HG03039 (cell line): ENCODE data around the gene SGPL1.
"Not testable (repeated sequence)": the region's sequence is repeated elsewhere in the genome, so short reads cannot be mapped to it uniquely, and the experiment has no call there.

Experiments
- ATAC-seq: cut with Tn5 transposase; IDR thresholded peaks from one replicate; pipeline ENCODE4 v1.9.1; 2021; ENCODE audit warnings: mild to moderate bottlenecking, moderate library complexity; ENCODE audit not compliant: unreplicated experiment

Gene SGPL1

DNA sequence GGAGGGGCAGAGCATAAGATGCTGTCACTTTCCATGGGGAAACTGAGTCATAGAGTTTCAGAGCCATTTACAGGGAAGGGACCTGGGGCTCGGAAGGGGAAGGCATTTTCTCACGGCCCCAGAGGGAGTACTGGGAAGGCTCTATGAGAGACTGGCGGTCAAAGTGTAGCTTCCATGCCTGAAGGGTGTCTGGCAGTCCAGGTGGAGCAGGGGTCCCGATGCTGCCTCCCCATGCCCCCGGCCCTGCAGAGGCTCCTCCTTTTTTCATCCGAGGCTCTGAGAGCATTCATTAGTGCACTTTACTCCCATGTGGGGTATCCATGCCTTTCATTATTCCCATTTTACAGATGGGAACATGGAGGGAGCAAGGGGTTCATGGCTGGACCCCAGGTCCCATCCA lies 100.5 kb downstream of the SGPL1 start:
- ATAC-seq: no peak

DNA sequence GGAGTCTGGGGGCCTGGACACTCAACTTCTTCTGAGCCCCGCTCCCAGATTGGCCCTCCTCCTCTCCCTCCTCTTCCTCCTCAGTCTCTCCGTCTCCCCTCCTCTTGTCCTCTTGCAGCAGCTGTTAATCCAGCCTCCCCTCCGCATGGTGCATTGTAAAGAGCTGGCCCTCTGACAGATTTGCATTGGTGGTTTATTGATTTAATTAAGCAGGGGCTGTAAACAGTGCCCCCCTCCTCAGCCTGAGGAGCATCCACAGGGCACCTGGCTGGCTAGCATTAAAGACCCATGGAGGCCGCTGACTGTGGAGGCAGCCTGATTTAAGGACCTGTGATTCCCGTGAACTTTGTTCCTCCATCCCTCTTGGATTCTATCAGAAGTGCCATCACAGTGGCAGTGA lies 101.5 kb downstream of the SGPL1 start:
- ATAC-seq: no peak

- ATAC-seq: no peak
These were observed 101.9 kb downstream of the SGPL1 start for GRCh38 chr10:70917635-70918034.

DNA sequence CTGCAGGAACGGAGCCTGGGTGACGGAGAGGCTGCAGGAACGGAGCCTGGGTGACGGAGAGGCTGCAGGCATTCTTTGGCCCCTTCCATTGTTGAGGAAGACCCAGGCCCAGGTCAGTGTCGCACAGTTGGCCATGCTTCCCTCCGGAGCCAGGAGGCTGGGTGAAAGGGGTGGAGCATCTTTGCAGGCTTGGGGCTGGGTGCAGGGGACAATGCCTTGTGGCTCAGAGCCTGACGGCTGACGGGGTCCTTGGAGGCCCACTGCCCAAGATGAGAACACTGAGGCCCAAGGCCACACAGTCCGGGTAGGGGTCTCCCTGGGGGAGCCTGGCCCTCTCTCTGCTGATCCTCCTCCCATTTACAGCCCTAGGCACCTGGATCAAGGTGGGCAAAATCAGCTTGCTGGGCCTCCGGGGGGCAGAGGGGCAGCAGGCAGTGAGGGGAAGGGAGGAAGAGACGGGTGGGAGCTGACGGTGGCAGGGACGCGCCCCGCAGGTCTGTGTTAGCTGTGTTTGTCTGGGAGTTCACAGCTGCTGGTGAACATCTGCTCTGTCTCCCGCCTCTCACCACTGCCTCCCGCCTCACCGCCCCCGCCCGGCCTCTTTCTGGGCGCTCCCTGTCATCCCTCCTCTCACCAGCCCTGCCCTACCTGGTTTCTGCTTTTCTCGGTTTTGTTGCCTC lies 103.2 kb downstream of the SGPL1 start:
- no peak for ATAC-seq

DNA sequence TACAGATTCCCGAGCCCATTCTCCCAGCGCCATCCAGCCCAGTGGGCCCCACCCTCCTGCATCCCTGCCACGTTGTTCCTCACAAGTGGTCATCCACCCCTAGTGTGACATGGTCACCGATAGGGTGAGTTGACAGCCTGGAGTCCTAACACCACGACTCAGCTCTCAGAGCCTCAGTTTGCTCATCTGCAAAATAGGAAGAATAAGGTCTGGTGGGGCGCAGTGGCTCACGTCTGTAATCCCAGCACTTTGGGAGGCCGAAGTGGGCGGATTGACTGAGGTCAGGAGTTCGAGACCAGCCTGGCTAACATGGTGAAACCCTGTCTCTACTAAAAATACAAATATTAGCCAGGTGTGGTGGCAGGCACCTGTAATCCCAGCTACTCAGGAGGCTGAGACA lies 104.2 kb downstream of the SGPL1 start:
- not testable (repeated sequence) for ATAC-seq

GRCh38 chr10:70920519-70920918 lies 104.8 kb downstream of the SGPL1 start:
- no peak for ATAC-seq

DNA sequence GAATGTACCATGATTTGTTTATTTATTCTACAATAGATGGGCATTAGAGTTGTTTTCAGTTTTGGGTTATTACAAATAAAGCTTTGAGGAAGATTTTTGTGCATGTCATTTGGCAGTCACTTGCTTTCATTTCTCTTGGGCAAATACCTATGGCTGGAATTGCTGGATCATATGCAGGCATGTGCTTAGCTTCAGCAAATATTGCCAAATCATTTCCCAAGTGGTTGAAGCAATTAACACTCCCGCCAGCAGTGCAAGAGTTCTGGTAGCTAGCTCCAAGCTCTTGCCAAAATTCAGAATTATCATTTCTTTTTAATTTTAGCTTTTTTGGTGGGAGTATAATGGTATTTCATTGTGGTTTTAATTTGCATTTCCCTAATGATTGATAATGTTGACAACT lies 105.5 kb downstream of the SGPL1 start:
- no peak for ATAC-seq

DNA sequence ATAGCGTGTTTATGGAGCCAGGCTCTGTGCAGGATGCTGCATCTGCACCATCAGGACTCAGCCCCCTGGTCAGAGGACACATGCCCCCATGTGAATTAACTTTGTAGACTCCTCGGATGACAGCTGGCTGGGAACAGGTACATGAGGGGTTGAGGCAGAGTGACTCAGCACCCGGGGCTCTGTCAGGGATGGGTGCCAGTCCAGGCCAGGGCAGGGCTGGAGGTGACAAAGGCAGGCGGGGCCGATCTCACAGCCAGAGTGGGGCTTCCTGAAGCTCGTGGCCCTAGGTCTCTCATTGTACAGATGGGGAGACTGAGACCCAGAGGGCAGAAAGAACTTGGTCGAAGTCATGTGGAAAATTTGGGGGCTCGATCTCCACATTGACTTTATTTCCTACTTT lies 107.9 kb downstream of the SGPL1 start:
- ATAC-seq: no peak

GRCh38 chr10:70925377-70926225 lies 109.9 kb downstream of the SGPL1 start:
- no peak for ATAC-seq

DNA sequence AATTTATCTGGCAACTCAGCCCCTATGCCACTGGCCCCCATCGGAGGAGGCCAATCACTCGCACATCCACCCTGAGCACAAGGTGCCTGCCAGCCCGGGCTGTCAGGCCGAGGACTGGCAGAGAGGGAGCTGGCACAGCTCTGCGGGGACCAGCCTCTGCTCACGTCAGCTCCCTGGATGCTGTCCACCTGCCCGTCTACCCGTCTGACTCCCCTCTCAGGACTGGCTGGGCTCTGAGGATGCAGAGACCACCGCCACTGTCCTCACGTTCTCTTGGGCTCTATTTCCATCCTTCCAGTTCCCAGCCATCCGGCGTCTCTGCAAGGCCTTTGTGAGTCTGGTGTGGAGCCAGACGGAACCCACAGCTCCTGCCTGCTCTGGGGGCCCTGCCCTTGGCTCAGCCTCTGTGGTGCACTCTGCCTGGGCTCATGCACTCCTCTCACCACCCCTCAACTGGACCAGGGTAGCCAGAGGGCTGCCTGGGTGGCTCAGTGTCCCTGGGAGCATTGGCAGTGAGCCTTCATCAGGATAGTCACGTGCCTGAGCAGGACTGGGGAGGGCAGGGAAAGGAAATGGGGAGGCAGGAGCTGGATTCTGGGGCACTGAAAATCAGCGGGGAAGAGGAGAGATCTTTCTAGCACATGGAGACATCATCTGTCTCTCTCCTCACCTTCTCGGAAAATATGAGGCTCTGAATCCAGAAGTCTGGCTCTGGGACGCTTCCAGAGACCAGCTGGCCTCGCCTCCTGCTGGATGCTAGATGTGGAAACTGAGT lies 110.7 kb downstream of the SGPL1 start:
- ATAC-seq: no peak

GRCh38 chr10:70927189-70927943 lies 111.6 kb downstream of the SGPL1 start:
- ATAC-seq: no peak

- ATAC-seq: no peak
These were observed 112.4 kb downstream of the SGPL1 start for GRCh38 chr10:70928140-70928539.

DNA sequence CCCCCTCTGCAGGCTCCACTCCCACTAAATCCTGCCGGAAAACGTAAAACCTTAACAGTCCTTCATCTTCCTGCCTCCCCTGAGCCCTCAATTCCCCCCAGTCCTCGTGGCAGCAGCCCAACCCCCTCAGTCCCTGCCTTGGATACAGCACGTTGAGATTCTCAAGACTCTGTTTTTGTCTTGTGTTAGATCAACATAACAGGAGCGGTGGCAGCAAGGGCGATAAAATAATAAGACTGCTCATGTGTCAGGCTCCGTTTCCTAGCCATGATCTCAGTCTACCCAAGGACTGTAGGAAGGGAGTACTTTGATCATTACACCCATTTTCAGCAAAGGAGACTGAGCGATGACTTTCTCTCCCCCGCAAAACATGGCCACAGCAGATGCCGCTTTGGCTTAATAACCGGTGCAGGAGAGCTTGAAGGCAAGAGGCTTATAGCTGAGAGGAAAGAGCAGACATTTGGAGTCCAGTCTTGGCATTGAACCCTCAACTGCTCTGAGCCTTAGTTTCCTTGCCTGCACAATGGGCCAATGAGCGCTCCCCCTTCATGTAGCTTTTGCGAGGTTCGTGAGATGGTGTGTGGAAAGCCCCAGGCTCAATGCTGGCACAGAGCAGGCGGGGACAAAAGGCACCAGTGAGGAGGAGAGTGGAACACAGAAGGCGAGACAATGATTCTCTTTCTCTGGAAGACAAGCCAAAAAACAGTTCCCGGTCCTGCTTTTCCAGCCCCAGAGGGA lies 114.7 kb downstream of the SGPL1 start:
- no peak for ATAC-seq
